NCI-H2107 (cell line): ENCODE results near the gene CAPN2.
A peak's percentile ranks its signal among the peaks of the same experiment; 100 is the strongest.
"Not testable (repeated sequence)": the region's sequence is repeated elsewhere in the genome, so short reads cannot be mapped to it uniquely, and the experiment has no call there.

Source experiments
- DNase-seq: peaks from one replicate; lab custom pipeline; 2025; lab: John Stamatoyannopoulos, UW

CAPN2 gene

DNA sequence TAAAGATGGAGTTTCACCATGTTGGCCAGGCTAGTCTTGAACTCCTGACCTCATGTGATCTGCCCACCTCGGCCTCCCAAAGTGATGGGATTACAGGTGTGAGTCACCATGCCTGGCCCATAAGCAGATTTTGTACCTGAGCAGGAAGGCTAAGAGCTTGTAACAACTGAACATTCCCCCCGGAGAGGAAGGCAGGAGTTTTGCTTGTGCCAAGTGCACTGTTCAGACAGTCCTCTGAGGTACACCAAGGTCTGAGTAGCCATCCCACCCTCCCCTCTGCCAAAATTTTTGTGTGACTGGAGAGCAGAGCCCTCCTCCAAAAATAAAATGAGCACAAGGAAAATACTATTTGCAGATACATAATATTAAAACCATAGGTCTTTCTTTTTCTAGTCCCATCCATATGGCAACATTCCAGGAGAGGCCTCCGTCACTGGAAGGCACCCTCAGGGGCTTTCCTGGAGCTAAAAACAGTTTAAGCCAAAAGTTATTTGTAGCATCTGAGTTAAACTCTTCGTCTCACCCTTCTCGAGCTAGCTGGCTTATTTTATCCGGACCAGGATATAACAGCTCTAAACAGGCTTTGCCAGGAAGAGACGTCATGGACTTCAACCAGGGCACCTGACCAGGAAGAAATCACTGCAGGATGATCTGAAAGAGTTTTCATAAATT, 27.2 kb downstream of the CAPN2 start:
- no peak for DNase-seq

GRCh38 chr1:223740038-223740736, 27.8 kb downstream of the CAPN2 start:
- DNase-seq = not testable (repeated sequence)

DNA sequence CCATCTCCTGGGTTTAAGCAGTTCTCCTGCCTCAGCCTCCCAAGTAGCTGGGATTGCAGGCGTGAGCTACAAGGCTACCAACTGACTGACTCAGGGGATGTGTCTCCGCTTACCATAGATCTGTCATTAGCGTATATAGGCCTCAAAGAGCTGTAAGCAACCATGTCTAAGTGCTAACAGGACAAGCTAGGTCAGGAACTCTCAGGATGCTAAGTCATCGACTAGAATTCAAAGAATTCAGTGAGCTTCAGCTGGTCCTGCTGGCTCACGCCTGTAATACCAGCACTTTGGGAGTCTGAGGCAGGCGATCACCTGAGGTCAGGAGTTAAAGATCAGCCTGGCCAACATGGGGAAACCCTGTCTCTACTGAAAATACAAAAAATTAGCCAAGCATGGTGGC, 29.5 kb downstream of the CAPN2 start:
- no peak for DNase-seq

DNA sequence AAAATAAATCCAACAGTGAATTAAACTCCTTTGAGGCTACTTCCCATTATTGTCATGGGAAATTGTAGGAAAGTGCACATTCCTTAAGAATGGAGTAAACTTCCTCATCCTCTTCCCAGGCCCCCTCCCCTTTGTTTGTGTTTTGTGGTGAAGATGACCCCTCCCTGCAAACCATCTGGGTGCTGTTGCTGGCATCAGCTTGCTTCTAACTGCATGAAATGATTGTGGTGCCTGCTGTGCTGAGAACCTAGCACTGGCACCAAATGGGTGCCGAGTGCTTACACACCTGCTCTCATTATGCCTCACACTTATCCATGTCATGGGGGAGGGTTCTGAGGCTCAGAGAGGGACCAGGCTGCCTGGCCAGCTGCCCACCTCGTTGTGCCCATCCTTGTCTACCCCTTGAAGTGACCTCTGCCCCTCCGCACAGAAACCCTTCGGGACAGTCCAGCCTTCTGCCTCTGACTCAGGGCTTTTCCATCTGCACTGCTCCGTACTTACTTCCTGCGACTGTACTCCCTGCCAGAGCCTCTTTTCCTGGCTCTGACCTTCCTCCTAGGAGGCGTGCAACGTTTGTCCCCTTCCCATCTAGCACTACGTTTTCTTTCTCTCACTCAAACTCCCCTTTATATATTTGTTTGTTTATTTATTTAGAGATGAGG, 30.6 kb downstream of the CAPN2 start:
- DNase-seq = peak; percentile 57

- DNase-seq = no peak
Observed at GRCh38 chr1:223745731-223746130, 33.4 kb downstream of the CAPN2 start.

DNA sequence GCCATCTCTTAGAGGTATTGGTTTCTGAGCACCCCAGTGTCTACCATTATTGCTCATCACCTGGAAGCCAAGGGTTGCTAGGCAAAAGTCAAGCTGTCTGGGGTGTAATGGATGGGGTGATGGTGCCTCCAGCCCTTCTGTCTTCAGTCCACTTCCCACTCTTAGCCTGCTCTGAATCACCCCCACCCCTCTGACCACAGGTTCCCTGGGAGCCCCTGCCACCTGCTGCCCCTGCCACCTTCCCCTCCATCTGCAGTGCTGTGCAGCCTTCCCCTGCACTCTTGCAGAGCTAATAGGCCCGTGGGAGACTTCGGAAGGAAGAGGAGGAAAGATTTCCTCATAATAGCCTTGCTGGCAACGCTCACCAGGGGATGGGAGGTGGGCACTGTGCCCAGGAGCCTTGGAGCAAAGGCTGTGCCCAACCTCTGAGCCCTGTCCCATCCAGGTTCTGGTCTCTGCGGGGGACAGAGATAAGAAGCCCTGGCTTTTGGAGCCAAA, 35.5 kb downstream of the CAPN2 start:
- no peak for DNase-seq

DNA sequence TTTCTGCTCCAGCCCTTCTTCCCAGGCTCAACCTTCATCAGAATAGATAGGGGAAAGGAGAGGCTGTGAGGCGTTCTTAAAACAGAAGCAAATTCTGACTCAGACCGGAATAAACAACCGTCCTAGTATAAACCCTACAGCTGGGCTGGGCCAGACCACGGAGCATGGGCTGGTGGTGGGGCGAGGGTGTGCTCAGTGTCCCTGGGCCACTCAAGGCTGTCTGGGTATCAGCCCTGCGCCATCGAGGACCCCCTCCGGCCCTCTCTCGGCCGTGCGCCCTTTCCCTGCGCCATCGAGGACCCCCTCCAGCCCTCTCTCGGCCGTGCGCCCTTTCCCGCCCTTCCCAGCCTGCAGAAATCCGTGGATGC, 36.0 kb downstream of the CAPN2 start:
- DNase-seq = no peak

- DNase-seq = no peak
Observed at GRCh38 chr1:223748773-223749733, 36.7 kb downstream of the CAPN2 start.

DNA sequence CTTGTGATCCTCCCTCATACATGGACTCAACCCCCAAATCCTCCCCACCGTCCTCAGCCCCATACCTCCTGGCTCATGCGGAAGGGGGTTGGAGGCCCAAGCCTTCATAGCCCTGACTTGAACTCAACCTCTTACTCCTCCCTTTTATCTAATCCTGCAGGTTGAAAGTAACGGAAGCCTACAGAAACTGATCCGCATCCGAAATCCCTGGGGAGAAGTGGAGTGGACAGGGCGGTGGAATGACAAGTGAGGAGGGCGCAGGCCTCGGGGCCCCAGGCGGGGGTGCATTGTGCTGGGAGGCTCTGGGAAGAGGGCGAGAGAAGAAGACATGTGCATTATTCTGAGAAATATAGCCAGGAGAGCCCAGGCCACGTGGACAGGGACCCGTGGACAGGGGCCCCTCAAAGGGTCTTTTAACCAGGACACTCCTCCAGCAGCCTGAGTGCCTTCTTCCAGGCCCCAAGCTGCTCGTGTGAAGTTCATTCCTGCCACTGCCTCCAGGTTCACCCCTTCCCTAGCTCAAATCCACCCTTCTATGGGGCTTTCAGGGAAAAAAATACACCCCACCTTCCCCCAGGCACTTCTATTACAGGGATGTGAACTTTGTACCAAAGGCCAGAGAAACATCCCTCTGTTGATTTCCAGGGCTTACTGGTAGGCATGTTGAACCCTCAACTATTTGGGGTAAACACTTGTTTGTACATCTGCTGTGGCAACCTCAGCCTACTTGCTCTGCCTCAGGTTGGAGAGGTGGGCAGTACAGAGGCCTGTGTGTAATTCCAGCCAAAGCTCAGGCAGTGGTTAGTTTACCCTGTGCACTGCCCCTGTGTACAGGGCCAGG, 38.6 kb downstream of the CAPN2 start:
- no peak for DNase-seq

DNA sequence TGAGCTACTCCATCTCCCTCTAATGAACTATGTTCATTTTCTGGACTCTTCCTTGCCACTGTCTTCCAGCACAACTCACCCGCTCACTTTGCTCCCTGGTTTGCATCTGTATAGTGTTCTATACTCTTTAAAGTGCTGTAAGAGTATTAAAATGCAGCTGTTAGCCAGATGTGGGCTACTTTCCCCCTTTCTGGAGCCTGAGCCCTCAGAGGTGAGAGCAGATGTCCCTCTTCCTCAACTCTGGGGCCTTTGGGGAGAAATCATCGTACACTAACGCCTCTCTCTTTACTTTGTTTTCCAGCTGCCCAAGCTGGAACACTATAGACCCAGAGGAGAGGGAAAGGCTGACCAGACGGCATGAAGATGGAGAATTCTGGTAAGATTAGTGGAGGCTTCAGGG, 39.4 kb downstream of the CAPN2 start:
- no peak for DNase-seq

DNA sequence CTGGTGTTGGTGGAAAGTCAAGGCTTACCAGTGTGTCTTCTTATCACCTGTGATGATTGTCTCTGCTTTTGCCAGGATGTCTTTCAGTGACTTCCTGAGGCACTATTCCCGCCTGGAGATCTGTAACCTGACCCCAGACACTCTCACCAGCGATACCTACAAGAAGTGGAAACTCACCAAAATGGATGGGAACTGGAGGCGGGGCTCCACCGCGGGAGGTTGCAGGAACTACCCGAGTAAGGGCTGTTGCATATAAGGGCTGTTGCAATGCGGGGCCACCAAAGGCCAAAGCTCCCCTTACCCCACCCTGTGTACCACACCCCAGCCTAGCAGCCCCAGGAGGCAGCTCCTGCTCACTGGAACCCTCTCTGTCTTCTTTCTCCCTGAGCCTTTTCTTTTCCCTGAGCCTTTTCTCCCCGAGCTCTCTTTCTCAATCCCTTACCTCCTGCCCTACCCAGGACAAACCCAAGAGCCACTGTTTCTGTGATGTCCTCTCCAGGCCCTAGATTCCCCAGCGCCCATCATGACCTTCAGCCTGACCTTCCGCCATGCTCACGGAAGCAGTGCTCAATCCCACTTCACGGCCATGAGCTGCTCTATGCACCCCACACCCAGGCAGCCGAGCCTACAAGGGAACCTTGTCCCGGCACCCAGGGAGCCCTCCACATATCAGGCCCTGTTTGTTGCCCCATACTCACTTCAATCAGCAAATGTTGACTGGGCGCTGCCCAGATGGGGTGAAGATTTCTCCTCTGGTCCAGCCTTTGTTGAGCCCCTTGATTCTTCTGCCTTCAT, 40.6 kb downstream of the CAPN2 start:
- DNase-seq = peak; percentile 28

- no peak for DNase-seq
Observed at GRCh38 chr1:223754681-223755431, 42.5 kb downstream of the CAPN2 start.

GRCh38 chr1:223755432-223755792, 43.1 kb downstream of the CAPN2 start:
- no peak for DNase-seq

- DNase-seq = no peak
Observed at GRCh38 chr1:223755992-223756775, 43.8 kb downstream of the CAPN2 start.

DNA sequence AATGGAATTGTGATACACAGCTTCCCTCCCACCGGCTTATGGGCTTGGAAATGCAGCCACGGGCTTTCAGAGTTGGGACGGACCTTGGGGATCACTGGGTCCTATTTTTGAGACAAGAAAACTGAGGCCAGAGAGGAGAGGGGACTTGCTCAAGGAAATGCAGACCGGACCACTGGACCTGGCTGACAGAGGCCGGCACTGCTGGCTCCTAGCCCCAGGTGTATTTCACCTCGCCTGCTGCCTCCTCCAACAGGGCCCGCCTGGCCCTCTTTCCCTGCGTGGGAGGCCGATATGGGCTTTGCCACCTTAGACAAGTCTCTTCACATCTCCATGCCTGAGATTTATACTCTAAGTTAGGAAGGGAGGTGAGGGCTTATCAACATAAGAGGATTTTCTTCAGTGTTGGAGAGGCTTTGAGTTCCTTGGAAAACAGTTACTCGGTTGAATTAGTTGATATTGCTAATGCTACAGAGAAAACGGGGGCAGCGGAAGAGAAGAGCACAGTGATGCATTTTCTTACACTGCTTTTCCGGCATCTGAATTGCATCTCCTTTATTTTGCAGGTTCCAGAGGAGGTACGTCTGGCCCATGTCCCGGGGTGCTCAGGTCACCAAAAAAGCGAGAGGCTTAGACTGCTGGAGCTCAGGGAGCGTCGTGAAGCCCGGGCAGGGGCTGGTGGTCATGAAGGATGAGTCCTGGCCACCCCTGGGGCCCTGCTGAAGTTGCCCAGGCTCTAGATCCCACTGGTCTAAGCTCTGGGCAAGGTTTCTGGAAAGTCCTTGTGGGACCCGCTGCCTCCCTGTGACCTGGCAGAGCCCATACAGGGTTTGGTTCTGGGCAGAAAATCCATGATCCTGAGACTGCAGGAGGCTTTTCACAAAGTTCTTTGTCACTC, 44.7 kb downstream of the CAPN2 start:
- no peak for DNase-seq

DNA sequence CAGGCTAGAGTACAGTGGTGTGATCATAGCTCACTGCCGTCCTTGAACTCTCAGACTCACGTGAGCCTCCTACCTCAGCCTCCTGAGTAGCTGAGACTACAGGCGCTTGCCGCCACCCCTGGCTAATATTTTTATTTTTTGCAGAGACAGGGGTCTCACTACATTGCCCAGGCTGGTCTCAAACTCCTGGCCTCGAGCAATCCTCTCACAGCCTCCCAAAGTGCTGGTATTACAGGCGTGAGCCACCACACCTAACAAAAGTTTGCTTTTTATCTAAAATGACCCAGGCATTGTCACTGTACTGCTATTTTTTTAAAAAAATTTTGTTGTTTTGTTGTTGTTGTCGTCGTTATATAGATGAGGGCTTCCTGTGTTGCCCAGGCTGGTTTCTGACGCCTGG, 46.4 kb downstream of the CAPN2 start:
- no peak for DNase-seq

GRCh38 chr1:223759273-223759672, 46.9 kb downstream of the CAPN2 start:
- peak; percentile 17 for DNase-seq

DNA sequence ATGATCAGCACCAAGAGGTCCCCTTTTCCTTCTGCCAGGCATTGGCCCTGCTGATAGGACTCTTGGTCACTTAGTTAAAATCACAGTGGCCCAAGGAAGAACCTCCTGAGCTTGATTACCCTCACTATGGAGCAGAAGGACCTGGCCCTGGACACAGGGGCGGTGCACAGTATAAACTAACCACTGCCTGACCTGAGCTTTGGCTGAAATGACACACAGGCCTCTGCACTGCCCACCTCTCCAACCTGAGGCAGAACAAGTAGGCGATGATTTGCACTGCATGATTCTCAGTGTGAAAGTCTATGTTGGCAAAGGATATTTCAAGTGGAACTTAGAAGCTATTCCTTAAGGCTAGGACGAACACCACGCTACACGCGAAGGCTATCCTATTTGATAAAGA, 48.5 kb downstream of the CAPN2 start:
- DNase-seq = no peak
